Ramos (cell line): ENCODE results near the gene ZNF331.

ENCODE experiments used
- in situ Hi-C: fragments of 300-500 bp; cut with MboI; formaldehyde crosslinking; loops from one replicate; pipeline ENCODE4 v1.14.3; 2022; ENCODE audit warnings: low sequenced_read_pairs; ENCODE audit not compliant: unreplicated experiment

The ZNF331 gene

GRCh38 chr19:53520163-53520546 is 17.8 kb upstream of the ZNF331 start:
- in situ Hi-C loops: no loop called here

GRCh38 chr19:53520547-53521372 is 17.2 kb upstream of the ZNF331 start:
- in situ Hi-C loops: no loop called here

- in situ Hi-C loops: no loop called here
These were observed 16.4 kb upstream of the ZNF331 start for GRCh38 chr19:53521373-53522202.

- in situ Hi-C loops: no loop called here
These were observed 12.0 kb upstream of the ZNF331 start for GRCh38 chr19:53525922-53526321.

GRCh38 chr19:53530622-53531021 is 7.3 kb upstream of the ZNF331 start:
- in situ Hi-C loops: no loop called here

GRCh38 chr19:53531457-53531856 is 6.5 kb upstream of the ZNF331 start:
- in situ Hi-C loops: no loop called here

- in situ Hi-C loops: no loop called here
These were observed 5.6 kb upstream of the ZNF331 start for GRCh38 chr19:53532362-53532761.

GRCh38 chr19:53536225-53536548 is 1.8 kb upstream of the ZNF331 start:
- in situ Hi-C loops: no loop called here

GRCh38 chr19:53537121-53537520 is 824 bp upstream of the ZNF331 start:
- in situ Hi-C loops: no loop called here

GRCh38 chr19:53538378-53539109 is 599 bp downstream of the ZNF331 start:
- in situ Hi-C loops: no loop called here

- in situ Hi-C loops: no loop called here
These were observed 2.1 kb downstream of the ZNF331 start for GRCh38 chr19:53540091-53540490.

GRCh38 chr19:53541971-53542370 is 4.0 kb downstream of the ZNF331 start:
- in situ Hi-C loops: no loop called here

- in situ Hi-C loops: no loop called here
These were observed 7.5 kb downstream of the ZNF331 start for GRCh38 chr19:53545271-53546065.

GRCh38 chr19:53546758-53547513 is 9.0 kb downstream of the ZNF331 start:
- in situ Hi-C loops: no loop called here

- in situ Hi-C loops: no loop called here
These were observed 11.4 kb downstream of the ZNF331 start for GRCh38 chr19:53549340-53549739.

- in situ Hi-C loops: no loop called here
These were observed 14.2 kb downstream of the ZNF331 start for GRCh38 chr19:53552001-53552721.

- in situ Hi-C loops: no loop called here
These were observed 15.2 kb downstream of the ZNF331 start for GRCh38 chr19:53553156-53553555.

- in situ Hi-C loops: no loop called here
These were observed 16.2 kb downstream of the ZNF331 start for GRCh38 chr19:53553865-53554791.
